GM12865 (cell line): ENCODE measurements around the gene PSD4.

Source experiments
- DNase-seq: peaks from one replicate; pipeline ENCODE4 v3.0.0; 2010; ENCODE audit warnings: low read depth
- H3K4me3 ChIP-seq: 2 replicates; pipeline ENCODE4 v1.5.1; 2011; ENCODE audit warnings: mild to moderate bottlenecking, low read depth, low read length, control low read depth
- CTCF ChIP-seq: IDR thresholded peaks from 2 replicates; pipeline ENCODE4 v1.5.1; 2011; ENCODE audit warnings: low read length, control low read depth, low read depth, inconsistent platforms; ENCODE audit not compliant: insufficient read depth; ENCODE audit errors: missing control alignments

The PSD4 gene

GRCh38 chr2:113164215-113164929 is 9.4 kb upstream of the PSD4 start:
- TF ChIP-seq CTCF: no peak
- H3K4me3 ChIP-seq: no peak overlapping the region

GRCh38 chr2:113164930-113165585 is 8.7 kb upstream of the PSD4 start:
- DNase-seq: no peak
- no peak for TF ChIP-seq CTCF
- H3K4me3 ChIP-seq: no peak overlapping the region

More at GRCh38 chr2:113164215-113164929, 9.4 kb upstream of the PSD4 start:
- DNase-seq: no peak

- DNase-seq: no peak
- H3K4me3 ChIP-seq: no peak overlapping the region
- TF ChIP-seq CTCF: no peak
Measured at GRCh38 chr2:113166187-113166645, 7.6 kb upstream of the PSD4 start.

GRCh38 chr2:113167115-113167932 is 6.4 kb upstream of the PSD4 start:
- no peak for TF ChIP-seq CTCF
- no peak overlapping the region for H3K4me3 ChIP-seq
- DNase-seq: no peak

GRCh38 chr2:113167962-113168340 is 5.8 kb upstream of the PSD4 start:
- no peak for TF ChIP-seq CTCF
- no peak for DNase-seq

GRCh38 chr2:113169002-113169530 is 4.7 kb upstream of the PSD4 start:
- H3K4me3 ChIP-seq: no peak overlapping the region
- DNase-seq: peak; percentile 66
- no peak for TF ChIP-seq CTCF

More at GRCh38 chr2:113167962-113168340, 5.8 kb upstream of the PSD4 start:
- H3K4me3 ChIP-seq: no peak overlapping the region
